Measurements from ENCODE around the gene GPR55.

DNA sequence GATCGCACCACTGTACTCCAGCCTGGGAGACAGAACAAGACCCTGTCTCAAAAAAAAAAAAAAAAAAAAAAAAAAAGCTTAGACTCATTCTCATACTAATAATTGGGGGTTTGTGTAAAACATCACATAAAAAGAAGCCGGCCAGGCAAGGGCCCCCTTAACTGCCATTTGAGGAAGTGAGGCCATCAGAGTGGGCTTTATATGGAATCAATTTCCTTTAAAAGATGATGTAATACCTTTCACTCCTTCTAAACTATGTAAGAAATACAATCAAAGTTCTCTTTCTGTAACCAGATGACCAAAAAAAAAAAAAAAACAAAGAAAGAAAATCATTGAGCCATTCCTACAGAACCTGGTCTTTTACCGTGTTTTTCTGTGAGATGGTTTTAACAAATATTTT, 13.1 kb upstream of the GPR55 start:
- TF ChIP-seq ZNF530 (tag by site-specific recombination; IDR thresholded peaks at IDR 0.05; ENCODE audit: low read depth) (no peak), ZSCAN23 (tag by site-specific recombination; IDR thresholded peaks at IDR 0.05) (no peak), ZEB2 (tag by site-specific recombination; IDR thresholded peaks at IDR 0.05) (no peak), ZNF274 (IDR thresholded peaks at IDR 0.05; ENCODE audit: low read length) (no peak), ZNF274 (tag by site-specific recombination; IDR thresholded peaks at IDR 0.05; ENCODE audit: borderline replicate concordance) (no peak), ZNF121 (tag by site-specific recombination; IDR thresholded peaks at IDR 0.05) (no peak)
- TF ChIP-seq, protein P1, sequence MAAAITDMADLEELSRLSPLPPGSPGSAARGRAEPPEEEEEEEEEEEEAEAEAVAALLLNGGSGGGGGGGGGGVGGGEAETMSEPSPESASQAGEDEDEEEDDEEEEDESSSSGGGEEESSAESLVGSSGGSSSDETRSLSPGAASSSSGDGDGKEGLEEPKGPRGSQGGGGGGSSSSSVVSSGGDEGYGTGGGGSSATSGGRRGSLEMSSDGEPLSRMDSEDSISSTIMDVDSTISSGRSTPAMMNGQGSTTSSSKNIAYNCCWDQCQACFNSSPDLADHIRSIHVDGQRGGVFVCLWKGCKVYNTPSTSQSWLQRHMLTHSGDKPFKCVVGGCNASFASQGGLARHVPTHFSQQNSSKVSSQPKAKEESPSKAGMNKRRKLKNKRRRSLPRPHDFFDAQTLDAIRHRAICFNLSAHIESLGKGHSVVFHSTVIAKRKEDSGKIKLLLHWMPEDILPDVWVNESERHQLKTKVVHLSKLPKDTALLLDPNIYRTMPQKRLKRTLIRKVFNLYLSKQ (tag by site-specific recombination; IDR thresholded peaks at IDR 0.05; ENCODE audit: borderline replicate concordance), result no peak
- TF ChIP-seq, protein P2, sequence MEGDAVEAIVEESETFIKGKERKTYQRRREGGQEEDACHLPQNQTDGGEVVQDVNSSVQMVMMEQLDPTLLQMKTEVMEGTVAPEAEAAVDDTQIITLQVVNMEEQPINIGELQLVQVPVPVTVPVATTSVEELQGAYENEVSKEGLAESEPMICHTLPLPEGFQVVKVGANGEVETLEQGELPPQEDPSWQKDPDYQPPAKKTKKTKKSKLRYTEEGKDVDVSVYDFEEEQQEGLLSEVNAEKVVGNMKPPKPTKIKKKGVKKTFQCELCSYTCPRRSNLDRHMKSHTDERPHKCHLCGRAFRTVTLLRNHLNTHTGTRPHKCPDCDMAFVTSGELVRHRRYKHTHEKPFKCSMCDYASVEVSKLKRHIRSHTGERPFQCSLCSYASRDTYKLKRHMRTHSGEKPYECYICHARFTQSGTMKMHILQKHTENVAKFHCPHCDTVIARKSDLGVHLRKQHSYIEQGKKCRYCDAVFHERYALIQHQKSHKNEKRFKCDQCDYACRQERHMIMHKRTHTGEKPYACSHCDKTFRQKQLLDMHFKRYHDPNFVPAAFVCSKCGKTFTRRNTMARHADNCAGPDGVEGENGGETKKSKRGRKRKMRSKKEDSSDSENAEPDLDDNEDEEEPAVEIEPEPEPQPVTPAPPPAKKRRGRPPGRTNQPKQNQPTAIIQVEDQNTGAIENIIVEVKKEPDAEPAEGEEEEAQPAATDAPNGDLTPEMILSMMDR (tag by site-specific recombination; IDR thresholded peaks at IDR 0.05), result no peak
